SK-MEL-5 (cell line): ENCODE measurements around the gene MAPK13. TPM values are rescaled to one million over a fixed set of nuclear protein-coding genes. Genes with fewer than 3 reads are reported as not detected.

ENCODE experiments used
- DNase-seq: peaks from one replicate; pipeline ENCODE4 v3.0.0-alpha.2; 2016; ENCODE audit warnings: low read depth, low spot score
- in situ Hi-C: cut with HindIII; loops from 2 replicates; pipeline ENCODE4 v1.10.0; 2016; ENCODE audit warnings: low sequenced_read_pairs, high pct_unique_total_duplicates, low pct_unique_long_range_greater_than_20kb
- total RNA-seq: library from RNA; depleted of rRNA; stranded (reverse); fragments of >200 nt; shearing (Covaris generic); gene quantifications from 2 replicates; pipeline ENCODE4 v1.2.3, GENCODE V29; 2014; rRNA removed

The MAPK13 gene
- total RNA-seq, 1 experiment from 2014 or later, result not detected

DNA sequence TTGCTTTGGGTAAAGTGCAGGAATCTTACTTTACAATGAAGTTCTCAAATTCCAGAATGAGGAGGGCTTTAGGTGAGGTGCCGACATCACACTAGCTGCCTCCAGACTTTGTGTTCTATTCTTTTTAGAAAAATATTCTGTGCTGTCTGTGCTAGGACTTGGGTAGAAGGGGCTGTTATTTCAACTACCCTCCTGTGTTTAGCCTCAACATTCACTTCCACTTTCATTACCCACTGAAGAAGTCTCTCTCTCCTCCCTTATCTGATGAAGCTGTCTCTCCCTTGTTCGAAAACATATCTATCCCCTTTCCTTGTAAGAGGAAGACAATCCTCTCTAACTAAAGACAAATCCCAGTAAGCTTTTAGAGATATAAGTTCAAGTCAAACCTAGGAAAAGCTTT, 41.3 kb downstream of the MAPK13 start:
- in situ Hi-C loops, result no loop called here
- DNase-seq, result no peak

DNA sequence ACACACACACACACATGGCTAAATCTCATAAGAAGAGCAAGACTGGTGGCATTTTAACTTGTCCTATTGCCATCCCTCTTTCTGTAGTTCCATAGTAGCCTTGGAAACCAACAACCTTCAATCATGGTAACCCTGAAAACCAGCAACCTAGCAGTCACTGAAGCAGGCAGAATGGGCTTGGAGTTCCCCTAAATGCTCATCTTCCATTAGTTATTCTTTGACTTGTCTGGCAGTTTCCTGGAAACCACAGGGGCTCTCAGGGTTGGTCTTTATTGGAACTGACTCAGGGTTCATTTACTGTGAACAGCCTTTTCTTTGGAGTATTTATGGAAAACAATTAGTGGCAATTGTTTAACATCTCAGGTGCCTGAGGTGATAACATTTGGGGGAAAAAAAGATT, 46.9 kb downstream of the MAPK13 start:
- in situ Hi-C loops, result no loop called here
- no peak for DNase-seq

DNA sequence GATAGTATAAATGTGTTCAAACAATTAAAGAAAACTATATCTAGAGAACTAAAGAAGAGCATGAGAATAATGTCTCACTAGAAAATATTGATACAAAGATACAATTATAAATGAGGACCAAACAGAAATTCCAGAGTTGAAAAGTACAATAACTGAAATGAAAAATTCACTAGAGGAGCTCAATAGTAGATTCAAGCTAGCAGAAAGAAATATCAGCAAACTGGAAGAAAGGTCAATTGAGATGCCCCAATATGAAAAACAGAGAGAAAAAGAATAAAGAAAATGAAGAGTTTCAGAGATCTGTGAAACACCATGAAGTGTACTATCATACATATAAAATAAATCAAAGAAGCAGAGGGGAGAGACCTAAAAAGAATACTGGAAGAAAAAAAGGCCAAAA, 48.2 kb downstream of the MAPK13 start:
- DNase-seq, result no peak
- in situ Hi-C loops, result no loop called here

DNA sequence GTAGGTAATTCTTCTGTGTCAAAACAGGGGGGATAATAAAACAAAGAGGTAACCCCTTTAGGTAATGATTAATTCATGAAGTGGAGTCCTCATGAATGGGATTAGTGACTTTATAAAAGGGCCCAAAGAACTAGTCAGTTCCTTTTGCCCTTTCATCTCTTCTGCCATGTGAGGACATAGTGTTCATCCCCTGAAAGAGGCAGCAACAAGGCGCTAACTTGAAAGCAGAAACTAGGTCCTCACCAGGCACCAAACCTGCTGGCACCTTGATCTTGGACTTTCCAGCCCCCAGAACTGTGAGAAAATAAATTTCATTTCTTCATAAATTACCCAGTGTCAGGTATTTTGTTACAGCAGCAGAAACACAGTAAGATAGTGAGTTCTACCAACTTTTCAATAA, 49.8 kb downstream of the MAPK13 start:
- DNase-seq, result no peak
- in situ Hi-C loops, result no loop called here

DNA sequence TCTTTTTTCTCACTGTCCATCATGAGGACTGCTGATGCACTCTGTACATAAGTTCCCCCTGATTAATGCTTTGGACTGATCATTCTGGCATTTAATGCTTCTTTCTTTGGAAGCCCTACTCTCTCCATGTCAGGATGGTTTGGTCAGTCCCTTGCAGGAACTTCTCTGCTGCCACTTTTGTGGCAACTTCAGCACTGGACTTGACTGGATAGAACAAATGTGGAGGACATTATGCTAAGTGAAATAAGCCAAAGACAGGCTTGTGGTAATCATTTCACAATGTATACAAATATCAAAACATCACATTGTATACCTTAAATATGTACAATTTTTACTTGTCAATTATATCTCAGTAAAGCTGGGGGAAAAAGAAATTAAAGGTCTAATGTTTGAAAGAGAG, 54.0 kb downstream of the MAPK13 start:
- in situ Hi-C loops, result no loop called here
- no peak for DNase-seq

DNA sequence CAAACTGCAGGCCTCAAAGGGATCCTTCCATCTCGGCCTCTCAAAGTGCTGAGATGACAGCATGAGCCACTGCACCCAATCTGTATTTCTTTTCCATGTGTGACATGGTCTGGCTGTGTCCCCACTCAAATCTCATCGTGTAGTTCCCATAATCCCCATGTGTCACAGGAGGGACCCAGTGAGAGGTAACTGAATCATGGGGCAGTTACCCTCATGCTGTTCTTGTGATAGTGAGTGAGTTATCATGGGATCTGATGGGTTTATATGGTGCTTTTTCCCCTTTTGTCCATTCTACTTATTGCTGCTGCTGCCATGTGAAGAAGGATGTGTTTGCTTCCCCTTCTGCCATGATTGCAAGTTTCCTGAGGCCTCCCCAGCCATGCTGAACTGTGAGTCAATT, 55.9 kb downstream of the MAPK13 start:
- in situ Hi-C loops, result no loop called here

DNA sequence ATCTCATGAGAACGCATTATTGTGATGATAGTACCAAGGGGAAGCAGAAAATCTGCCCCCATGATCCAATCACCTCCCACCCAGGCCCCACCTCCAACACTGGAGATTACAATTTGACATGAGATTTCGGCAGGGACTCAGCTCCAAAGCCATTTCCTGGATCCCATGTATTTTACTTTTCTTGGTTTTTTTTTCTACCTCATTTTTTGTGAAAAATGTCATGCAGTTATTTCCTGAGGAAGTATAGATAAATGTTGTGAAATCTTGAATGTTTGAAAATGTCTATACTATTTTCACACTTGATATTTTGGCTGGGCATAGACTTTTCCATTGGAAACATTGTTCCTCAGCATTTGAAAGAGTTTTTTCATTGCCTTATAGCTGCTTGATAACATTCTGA, 57.1 kb downstream of the MAPK13 start:
- in situ Hi-C loops, result no loop called here
- DNase-seq, result no peak

More for the DNA sequence above, 55.9 kb downstream of the MAPK13 start:
- DNase-seq, result peak; percentile 4

Other genes with a start within 250 kb of the MAPK13 start
- gene SRPK1, start 209.4 kb upstream of the MAPK13 start, total RNA-seq, result 26.6 and 27.3 TPM in 2 replicates
- gene SLC26A8, start 105.9 kb upstream of the MAPK13 start, total RNA-seq, result not detected in 2 replicates
- 28.2 and 28.7 TPM in 2 replicates for gene MAPK14, start 102.7 kb upstream of the MAPK13 start, total RNA-seq
- gene BRPF3, start 66.2 kb downstream of the MAPK13 start, total RNA-seq, result 5.3 and 6.0 TPM in 2 replicates
- gene PNPLA1, start 139.5 kb downstream of the MAPK13 start, total RNA-seq, result not detected in 2 replicates
- not detected in 2 replicates for gene BNIP5, start 206.4 kb downstream of the MAPK13 start, total RNA-seq